Adipose tissue (tissue), 3 donors: ENCODE measurements around the gene MLH1. TPM values are rescaled to one million over a fixed set of nuclear protein-coding genes. Genes with fewer than 3 reads are reported as not detected.

ENCODE experiments used
- H3K27ac ChIP-seq: one replicate; pipeline ENCODE4 v1.5.1; 2013; ENCODE audit warnings: low read depth, low read length
- WGBS, 3 donors: extraction: QIAGEN DNeasy Blood & Tissue Kit; methylation state at CpG; one replicate each; pipeline ENCODE4 v1.1.7; 2013; 5-methylcytosine and 5-hydroxymethylcytosine counted together
- polyA plus RNA-seq, 3 donors: library from polyadenylated mRNA; stranded (reverse); fragments of 200-250 nt; gene quantifications; one replicate each; pipeline ENCODE4 v1.2.3, GENCODE V29; 2013
- donor health status: healthy with polysubstance abuse.
- donor health status: Bipolar disorder and iron deficiency.
- donor health status: healthy.

The MLH1 gene
- polyA plus RNA-seq, 3 donors, result 12.6 to 19.7 (median 19.3) TPM

- H3K27ac ChIP-seq, result no peak overlapping the region
- WGBS, 3 donors, result 85 to 98% (median 97%) methylated on average over 3 of the region's 3 CpGs
Measured at GRCh38 chr3:37067577-37067976, 74.3 kb downstream of the MLH1 start.

- H3K27ac ChIP-seq, result no peak overlapping the region
- 84 to 90% (median 90%) methylated on average over 1 of the region's 1 CpG for WGBS, 3 donors
Measured at GRCh38 chr3:37068031-37068430, 74.7 kb downstream of the MLH1 start.

GRCh38 chr3:37071921-37072320, 78.6 kb downstream of the MLH1 start:
- WGBS, 3 donors, result 93 to 95% (median 94%) methylated on average over 3 of the region's 3 CpGs
- H3K27ac ChIP-seq, result no peak overlapping the region

- 7 to 41% (median 14%) methylated on average over 2 of the region's 2 CpGs for WGBS, 3 donors
- H3K27ac ChIP-seq, result no peak overlapping the region
Measured at GRCh38 chr3:37072892-37073291, 79.6 kb downstream of the MLH1 start.

- H3K27ac ChIP-seq, result no peak overlapping the region
Measured at GRCh38 chr3:37074178-37074577, 80.9 kb downstream of the MLH1 start.

GRCh38 chr3:37075955-37076354, 82.6 kb downstream of the MLH1 start:
- H3K27ac ChIP-seq, result no peak overlapping the region
- WGBS, 3 donors, result 94 to 100% (median 100%) methylated on average over 1 of the region's 1 CpG

More at GRCh38 chr3:37074178-37074577, 80.9 kb downstream of the MLH1 start:
- 64 to 86% (median 73%) methylated on average over 3 of the region's 3 CpGs for WGBS, 3 donors

GRCh38 chr3:37082317-37082716, 89.0 kb downstream of the MLH1 start:
- WGBS, 3 donors, result 48 to 97% (median 95%) methylated on average over 3 of the region's 3 CpGs
- no peak overlapping the region for H3K27ac ChIP-seq

GRCh38 chr3:37086918-37087317, 93.6 kb downstream of the MLH1 start:
- H3K27ac ChIP-seq, result no peak overlapping the region
- WGBS, 3 donors, result 96 to 98% (median 97%) methylated on average over 6 of the region's 6 CpGs

- WGBS, 3 donors, result 96 to 97% (median 96%) methylated on average over 2 of the region's 2 CpGs
- no peak overlapping the region for H3K27ac ChIP-seq
Measured at GRCh38 chr3:37087870-37088269, 94.6 kb downstream of the MLH1 start.

GRCh38 chr3:37092484-37092883, 99.2 kb downstream of the MLH1 start:
- no peak overlapping the region for H3K27ac ChIP-seq
- 97 to 100% (median 98%) methylated on average over 3 of the region's 3 CpGs for WGBS, 3 donors

GRCh38 chr3:37093481-37093880, 100.2 kb downstream of the MLH1 start:
- 96 to 100% (median 98%) methylated on average over 2 of the region's 2 CpGs for WGBS, 3 donors
- no peak overlapping the region for H3K27ac ChIP-seq

- WGBS, 3 donors, result 68 to 84% (median 75%) methylated on average over 3 of the region's 3 CpGs
- no peak overlapping the region for H3K27ac ChIP-seq
Measured at GRCh38 chr3:37094636-37095035, 101.3 kb downstream of the MLH1 start.

GRCh38 chr3:37096288-37096687, 103.0 kb downstream of the MLH1 start:
- 22 to 43% (median 42%) methylated on average over 1 of the region's 1 CpG for WGBS, 3 donors
- H3K27ac ChIP-seq, result no peak overlapping the region

- no peak overlapping the region for H3K27ac ChIP-seq
Measured at GRCh38 chr3:37096975-37097374, 103.7 kb downstream of the MLH1 start.

GRCh38 chr3:37097776-37098175, 104.5 kb downstream of the MLH1 start:
- no peak overlapping the region for H3K27ac ChIP-seq

More at GRCh38 chr3:37096975-37097374, 103.7 kb downstream of the MLH1 start:
- WGBS, 3 donors, result 22 to 64% (median 53%) methylated on average over 1 of the region's 1 CpG

- 90 to 94% (median 92%) methylated on average over 2 of the region's 2 CpGs for WGBS, 3 donors
Measured at GRCh38 chr3:37098884-37099283, 105.6 kb downstream of the MLH1 start.

GRCh38 chr3:37099469-37099868, 106.2 kb downstream of the MLH1 start:
- H3K27ac ChIP-seq, result no peak overlapping the region

More at GRCh38 chr3:37098884-37099283, 105.6 kb downstream of the MLH1 start:
- H3K27ac ChIP-seq, result no peak overlapping the region

GRCh38 chr3:37100411-37100810, 107.1 kb downstream of the MLH1 start:
- no peak overlapping the region for H3K27ac ChIP-seq
- 76 to 94% (median 87%) methylated on average over 1 of the region's 1 CpG for WGBS, 3 donors
